Mesenchymal stem cell (in vitro differentiated cells and primary cell): ENCODE data around the gene OR2V1.
A peak's percentile ranks its signal among the peaks of the same experiment; 100 is the strongest.
"Not testable (repeated sequence)": the region's sequence is repeated elsewhere in the genome, so short reads cannot be mapped to it uniquely, and the experiment has no call there.

ENCODE experiments used
- DNase-seq: peaks from one replicate; pipeline ENCODE4 v3.0.0-alpha.2; 2013
- H2AFZ ChIP-seq: one replicate; pipeline ENCODE4 v1.6.1; 2013; ENCODE audit warnings: low read depth, mild to moderate bottlenecking, control low read depth, inconsistent platforms, low read length, moderate library complexity
- H2AK5ac ChIP-seq: 2 replicates; pipeline ENCODE4 v1.6.1; 2013; ENCODE audit warnings: low read length, moderate library complexity, mild to moderate bottlenecking, inconsistent platforms; ENCODE audit not compliant: severe bottlenecking
- H2BK120ac ChIP-seq: one replicate; pipeline ENCODE4 v1.6.1; 2013; ENCODE audit warnings: low read depth, mild to moderate bottlenecking, inconsistent platforms, low read length, moderate library complexity
- H2BK12ac ChIP-seq, 2 experiments: one replicate each; pipeline ENCODE4 v1.6.1; 2013; ENCODE audit warnings: inconsistent platforms in 2 of 2, low read length in 2 of 2, mild to moderate bottlenecking in 2 of 2, moderate library complexity in 2 of 2, control low read depth in 1 of 2
- H2BK15ac ChIP-seq: one replicate; pipeline ENCODE4 v1.6.1; 2013; ENCODE audit warnings: mild to moderate bottlenecking, low read depth, inconsistent platforms; ENCODE audit not compliant: poor library complexity, severe bottlenecking
- H2BK5ac ChIP-seq: 2 replicates; pipeline ENCODE4 v1.6.1; 2013; ENCODE audit warnings: low read depth, mild to moderate bottlenecking, low read length, control low read depth, inconsistent platforms; ENCODE audit not compliant: poor library complexity, severe bottlenecking
- H3K14ac ChIP-seq, 2 experiments: one replicate each; pipeline ENCODE4 v1.6.1; 2013; ENCODE audit warnings: inconsistent platforms in 2 of 2, low read length in 2 of 2, control low read depth in 1 of 2, mild to moderate bottlenecking in 1 of 2, moderate library complexity in 1 of 2
- H3K18ac ChIP-seq, 2 experiments: one replicate each; pipeline ENCODE4 v1.6.1; 2013; ENCODE audit warnings: inconsistent platforms in 2 of 2, low read length in 2 of 2, control low read depth in 1 of 2, low read depth in 1 of 2, mild to moderate bottlenecking in 1 of 2
- H3K23ac ChIP-seq, 2 experiments: one replicate each; pipeline ENCODE4 v1.6.1; 2013; ENCODE audit warnings: inconsistent platforms in 2 of 2, low read length in 2 of 2, mild to moderate bottlenecking in 2 of 2, moderate library complexity in 2 of 2, control low read depth in 1 of 2
- H3K27ac ChIP-seq: 2 replicates; pipeline ENCODE4 v1.5.1; 2013; ENCODE audit warnings: mild to moderate bottlenecking, moderate library complexity, low read length, control low read depth, inconsistent platforms; ENCODE audit not compliant: poor library complexity, severe bottlenecking
- H3K27me3 ChIP-seq, 2 experiments: 2 replicates each; pipeline versions ENCODE4 v1.6.1 to v1.7.0; 2013; ENCODE audit warnings: low read length in 2 of 2, mild to moderate bottlenecking in 2 of 2, moderate library complexity in 2 of 2, control low read depth in 1 of 2, inconsistent platforms in 1 of 2; ENCODE audit not compliant: control insufficient read depth in 1 of 2, insufficient read depth in 1 of 2
- H3K36me3 ChIP-seq, 2 experiments: 2 replicates each; pipeline versions ENCODE4 v1.6.1 to v1.7.0; 2013; ENCODE audit warnings: low read length in 2 of 2, control low read depth in 1 of 2, inconsistent platforms in 1 of 2, low read depth in 1 of 2, mild to moderate bottlenecking in 1 of 2; ENCODE audit not compliant: insufficient read depth in 2 of 2, control insufficient read depth in 1 of 2
- H3K4ac ChIP-seq, 2 experiments: one replicate each; pipeline ENCODE4 v1.6.1; 2013; ENCODE audit warnings: inconsistent platforms in 2 of 2, low read length in 2 of 2, mild to moderate bottlenecking in 2 of 2, moderate library complexity in 2 of 2, control low read depth in 1 of 2, low read depth in 1 of 2
- H3K4me1 ChIP-seq: 2 replicates; pipeline ENCODE4 v1.6.1; 2013; ENCODE audit warnings: low read depth, low read length, control low read depth; ENCODE audit not compliant: control insufficient read depth, insufficient read depth
- H3K4me2 ChIP-seq: 2 replicates; pipeline ENCODE4 v1.6.1; 2013; ENCODE audit warnings: low read length, mild to moderate bottlenecking, inconsistent platforms; ENCODE audit not compliant: poor library complexity, severe bottlenecking
- H3K4me3 ChIP-seq, 2 experiments: 2 replicates each; pipeline versions ENCODE4 v1.5.1 to v1.7.0; 2013; ENCODE audit warnings: low read length in 2 of 2, mild to moderate bottlenecking in 2 of 2, control low read depth in 1 of 2, low read depth in 1 of 2; ENCODE audit not compliant: insufficient read depth in 1 of 2
- H3K79me1 ChIP-seq: replicated peaks from 2 replicates; pipeline ENCODE4 v1.6.1; 2013; ENCODE audit warnings: mild to moderate bottlenecking, control low read depth, low read length, inconsistent platforms; ENCODE audit not compliant: poor library complexity, severe bottlenecking
- H3K9ac ChIP-seq: 2 replicates; pipeline ENCODE4 v1.7.0; 2013; ENCODE audit warnings: mild to moderate bottlenecking, low read length, moderate library complexity
- H3K9me3 ChIP-seq: 2 replicates; pipeline ENCODE4 v1.7.0; 2013; ENCODE audit warnings: mild to moderate bottlenecking, low read length; ENCODE audit not compliant: control insufficient read depth
- H4K8ac ChIP-seq: one replicate; pipeline ENCODE4 v1.6.1; 2013; ENCODE audit warnings: inconsistent platforms, mild to moderate bottlenecking, low read length, moderate library complexity
- H4K91ac ChIP-seq: one replicate; pipeline ENCODE4 v1.6.1; 2013; ENCODE audit warnings: mild to moderate bottlenecking, low read length, inconsistent platforms
- WGBS: methylation state at CpG from one replicate; pipeline ENCODE4 v1.1.7; 2013; ENCODE audit warnings: mixed read lengths; 5-methylcytosine and 5-hydroxymethylcytosine counted together

The OR2V1 gene

GRCh38 chr5:181161534-181162175 is 30.7 kb upstream of the OR2V1 start:
- Histone ChIP-seq H4K91ac (no peak overlapping the region), H4K8ac (no peak overlapping the region), H3K4ac (no peak overlapping the region), H3K27ac (peak overlapping the region; percentile 41), H3K27me3 (peaks cover 12 to 14% of the 10 kb centered on the region in 2 experiments), H3K4me1 (peaks cover 17% of the 10 kb centered on the region), H3K18ac (no peak overlapping the region), H3K36me3 (no peaks in the 10 kb centered on the region), H3K9me3 (no peaks in the 10 kb centered on the region), H2AK5ac (peak overlapping the region; percentile 53), H3K79me1 (no peaks in the 10 kb centered on the region), H3K23ac (no peak overlapping the region), H3K9ac (peak overlapping the region; percentile 79), H3K14ac (no peak overlapping the region), H2BK5ac (no peak overlapping the region), H3K4me3 (peak overlapping the region in 1 of 2 experiments; percentile 24), H2AFZ (no peak overlapping the region), H2BK12ac (no peak overlapping the region), H2BK15ac (no peak overlapping the region), H3K4me2 (peak overlapping the region; percentile 49), H2BK120ac (no peak overlapping the region)
- WGBS = 70% methylated on average over 4 of the region's 4 CpGs
- no peak for DNase-seq

- Histone ChIP-seq H3K4me1 (peaks cover 17% of the 10 kb centered on the region), H2AFZ (peak overlapping the region; percentile 58), H3K4me2 (peak overlapping the region; percentile 49), H4K8ac (peak overlapping the region; percentile 7), H3K9ac (peak overlapping the region; percentile 79), H3K4me3 (peak overlapping the region; percentile 10 to 24), H3K27me3 (peaks cover 12 to 22% of the 10 kb centered on the region in 2 experiments), H3K27ac (peak overlapping the region; percentile 41)
- H3K9me3 ChIP-seq, H2BK120ac ChIP-seq, H2BK15ac ChIP-seq, H3K14ac ChIP-seq, H2BK12ac ChIP-seq, H3K4ac ChIP-seq, H3K79me1 ChIP-seq, H4K91ac ChIP-seq, H3K36me3 ChIP-seq, H3K18ac ChIP-seq, H2AK5ac ChIP-seq, H2BK5ac ChIP-seq, H3K23ac ChIP-seq: not testable (repeated sequence)
- WGBS = 58% methylated on average over 11 of the region's 48 CpGs
- peak; percentile 54 for DNase-seq
Observed at GRCh38 chr5:181160755-181161533, 30.0 kb upstream of the OR2V1 start.

DNA sequence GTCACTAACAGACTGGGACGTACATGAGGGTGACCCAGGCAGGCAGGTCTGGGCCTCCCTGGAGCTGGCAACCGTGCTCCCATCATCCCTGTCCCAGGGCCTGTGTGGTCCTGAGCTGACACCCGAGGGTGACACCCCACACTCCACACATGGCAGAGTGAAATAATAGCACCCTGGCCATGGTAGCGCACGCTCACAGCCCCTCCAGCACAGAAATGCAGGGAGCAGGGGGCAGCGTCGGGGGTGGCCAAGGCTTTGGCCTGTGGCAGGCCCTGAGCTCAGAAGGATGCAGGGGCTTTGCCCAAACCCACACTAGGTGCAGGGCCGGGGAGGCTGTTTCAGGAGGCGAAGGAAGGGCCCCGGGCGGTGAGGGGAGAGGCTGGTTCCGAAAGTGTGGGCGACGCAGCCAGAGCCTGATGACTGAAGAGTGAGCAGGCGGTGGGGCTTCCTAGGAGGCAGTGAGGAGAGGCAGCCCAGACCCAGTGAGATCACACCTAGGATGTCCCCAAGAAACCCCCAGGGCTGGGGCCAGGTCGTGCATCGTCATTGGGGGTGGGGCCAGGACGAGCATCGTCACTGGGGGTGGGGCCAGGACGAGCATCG is 29.3 kb upstream of the OR2V1 start:
- Histone ChIP-seq H3K4ac (peak overlapping the region in 1 of 2 experiments; percentile 35), H3K18ac (no peak overlapping the region), H3K79me1 (no peaks in the 10 kb centered on the region), H3K23ac (no peak overlapping the region), H2BK12ac (no peak overlapping the region), H3K27me3 (peaks cover 15 to 28% of the 10 kb centered on the region in 2 experiments), H2BK120ac (no peak overlapping the region), H3K14ac (no peak overlapping the region), H3K9me3 (no peaks in the 10 kb centered on the region), H2BK15ac (no peak overlapping the region), H3K4me3 (peak overlapping the region; percentile 18 to 70), H3K36me3 (no peaks in the 10 kb centered on the region), H2AK5ac (peak overlapping the region; percentile 38), H2BK5ac (no peak overlapping the region), H4K8ac (peak overlapping the region; percentile 61), H2AFZ (no peak overlapping the region), H3K9ac (peak overlapping the region; percentile 81), H4K91ac (no peak overlapping the region), H3K4me2 (no peak overlapping the region), H3K27ac (peak overlapping the region; percentile 4), H3K4me1 (peaks cover 20% of the 10 kb centered on the region)
- 73% methylated on average over 14 of the region's 21 CpGs for WGBS
- DNase-seq = peak; percentile 57
